Astrocyte (in vitro differentiated cells and primary cell): ENCODE measurements around the gene PDE4DIP.
"Not testable (repeated sequence)": the region's sequence is repeated elsewhere in the genome, so short reads cannot be mapped to it uniquely, and the experiment has no call there.

Experiments used
- CTCF ChIP-seq: IDR thresholded peaks from 2 replicates; pipeline ENCODE4 v1.5.1; 2011; ENCODE audit warnings: low read depth, mild to moderate bottlenecking, inconsistent platforms, low read length, moderate library complexity; ENCODE audit not compliant: insufficient read depth
- EZH2 ChIP-seq: IDR thresholded peaks from 2 replicates; pipeline ENCODE4 v1.6.1; 2012; ENCODE audit warnings: mild to moderate bottlenecking, low read length, inconsistent platforms; ENCODE audit not compliant: insufficient read depth

- TF ChIP-seq EZH2, CTCF: not testable (repeated sequence)
These were observed 220.4 kb downstream of the PDE4DIP start for GRCh38 chr1:149064611-149065010.
